Ishikawa (cell line): ENCODE results near the gene KIAA1549.

Experiments used
- EGR1 ChIP-seq: IDR thresholded peaks from 2 replicates; pipeline ENCODE4 v1.6.1; 2012
- EP300 ChIP-seq: IDR thresholded peaks from 2 replicates; pipeline ENCODE4 v1.6.1; 2012; ENCODE audit warnings: borderline replicate concordance
- NFIC ChIP-seq: IDR thresholded peaks from 2 replicates; pipeline ENCODE4 v1.6.1; 2012
- REST ChIP-seq: IDR thresholded peaks from 2 replicates; pipeline ENCODE4 v1.6.1; 2012; ENCODE audit warnings: low read depth, mild to moderate bottlenecking
- TAF1 ChIP-seq: IDR thresholded peaks from 2 replicates; pipeline ENCODE4 v1.6.1; 2012; ENCODE audit warnings: low read depth, mild to moderate bottlenecking
- TCF12 ChIP-seq: IDR thresholded peaks from 2 replicates; pipeline ENCODE4 v1.6.1; 2012; ENCODE audit warnings: low read depth
- TF ChIP-seq, protein P1 (sequence below): IDR thresholded peaks from 2 replicates; pipeline ENCODE4 v1.6.1; 2012

- no peak for TF ChIP-seq REST
- TF ChIP-seq TCF12: no peak
- no peak for TF ChIP-seq EP300
- TF ChIP-seq EGR1: no peak
- no peak for TF ChIP-seq TAF1
- TF ChIP-seq, protein P1, sequence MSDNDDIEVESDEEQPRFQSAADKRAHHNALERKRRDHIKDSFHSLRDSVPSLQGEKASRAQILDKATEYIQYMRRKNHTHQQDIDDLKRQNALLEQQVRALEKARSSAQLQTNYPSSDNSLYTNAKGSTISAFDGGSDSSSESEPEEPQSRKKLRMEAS: no peak
- TF ChIP-seq NFIC: no peak
Observed at GRCh38 chr7:138963675-138964074, 17.5 kb downstream of the KIAA1549 start.
